ENCODE data around the gene ATP13A3. TPM values are rescaled to one million over a fixed set of nuclear protein-coding genes. Genes with fewer than 3 reads are reported as not detected.

Gene ATP13A3
- total RNA-seq, 5 donors from 2014 or later (not counting 1 experiment from before 2014, with no cell fraction given), result 48.1 to 71.7 (median 52.0) TPM

DNA sequence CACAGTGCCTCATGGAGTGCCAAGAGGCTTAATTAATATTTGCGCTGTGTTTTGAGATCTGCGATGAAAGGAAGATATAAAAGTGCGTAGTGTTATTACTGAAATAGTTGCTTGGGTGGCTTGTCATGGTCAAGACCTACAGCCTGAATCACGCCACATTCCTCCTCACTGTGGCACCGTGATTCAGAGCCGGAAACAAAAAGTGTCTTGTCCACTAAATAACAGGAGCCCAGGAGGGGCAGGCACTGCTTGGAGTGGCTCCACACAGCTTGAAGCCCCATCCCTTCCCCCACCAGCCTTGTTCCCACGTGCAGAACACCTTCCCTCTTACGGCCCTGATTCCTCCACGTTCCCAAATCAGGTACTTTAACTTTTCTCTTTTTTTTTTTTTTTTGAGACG is 116.0 kb downstream of the ATP13A3 start:
- Histone ChIP-seq H3K27ac (ENCODE audit: low read length) (no peak overlapping the region), H3K4me1 (ENCODE audit: control insufficient read depth in 1 of 2, extremely low read depth in 1 of 2, insufficient read depth in 2 of 2, low read length in 2 of 2) (no peaks in the 10 kb centered on the region), H3K9me3 (no peaks in the 10 kb centered on the region), H3K27me3 (replicated peaks in 1 of 2; ENCODE audit: control insufficient read depth in 2 of 2, extremely low read depth in 1 of 2, insufficient read depth in 2 of 2, low read length in 1 of 2) (peaks cover 2 to 66% of the 10 kb centered on the region in 2 experiments), H3K36me3 (ENCODE audit: control insufficient read depth in 2 of 2, extremely low read depth in 1 of 2, insufficient read depth in 1 of 2, low read length in 1 of 2) (no peaks in the 10 kb centered on the region), H3K4me3 (ENCODE audit: control insufficient read depth in 1 of 2, extremely low read depth in 1 of 2, low read length in 1 of 2) (no peak overlapping the region)
- DNase-seq (no peak), ATAC-seq (replicated peaks in 1 of 4) (no peak)
- ChIA-PET POLR2A (no interaction called here), CTCF (no interaction called here)
- Mint-ChIP-seq H3K4me1 (peaks cover 0 to 4% (median 2%) of the 10 kb centered on the region in 3 donors), H3K36me3 (no peaks in the 10 kb centered on the region), H3K27ac (no peak overlapping the region), H3K27me3 (peaks cover 30 to 49% of the 10 kb centered on the region in 2 donors), H3K4me3 (no peak overlapping the region), H3K9me3 (no peaks in the 10 kb centered on the region)
- WGBS (ENCODE audit: insufficient coverage), result 83% methylated on average over 3 of the region's 10 CpGs

- H3K4me3 ChIP-seq (ENCODE audit: control insufficient read depth in 1 of 2, extremely low read depth in 1 of 2, low read length in 1 of 2), result no peak within 1 kb of the TSS
- H3K27me3 ChIP-seq (replicated peaks in 1 of 2; ENCODE audit: control insufficient read depth in 2 of 2, extremely low read depth in 1 of 2, insufficient read depth in 2 of 2, low read length in 1 of 2), result peaks cover 2 to 65% of the 10 kb centered on the region in 2 experiments
- Mint-ChIP-seq H3K4me1 (peaks cover 0 to 4% (median 2%) of the 10 kb centered on the region in 3 donors), H3K27ac (no peak within 1 kb of the TSS), H3K9me3 (no peaks in the 10 kb centered on the region), H3K27me3 (peaks cover 30 to 44% of the 10 kb centered on the region in 2 donors), H3K4me3 (no peak within 1 kb of the TSS), H3K36me3 (no peaks in the 10 kb centered on the region)
- 20% methylated on average over 16 of the region's 21 CpGs for WGBS (ENCODE audit: insufficient coverage)
- POLR2A ChIA-PET, result no interaction called here
- ATAC-seq (replicated peaks in 1 of 4), result peak in 2 of 4 experiments; percentile 40 to 42
- no peaks in the 10 kb centered on the region for H3K36me3 ChIP-seq (ENCODE audit: control insufficient read depth in 2 of 2, extremely low read depth in 1 of 2, insufficient read depth in 1 of 2, low read length in 1 of 2)
- DNase-seq, result no peak
- no peaks in the 10 kb centered on the region for H3K4me1 ChIP-seq (ENCODE audit: control insufficient read depth in 1 of 2, extremely low read depth in 1 of 2, insufficient read depth in 2 of 2, low read length in 2 of 2)
- no peaks in the 10 kb centered on the region for H3K9me3 ChIP-seq
- no peak within 1 kb of the TSS for H3K27ac ChIP-seq (ENCODE audit: low read length)
- CTCF ChIA-PET, result no interaction called here
Measured at GRCh38 chr3:194369522-194370279, 117.1 kb downstream of the ATP13A3 start, which contains the start of gene LRRC15. TSS of gene LRRC15 (minus strand) at chr3:194369743. CDS start at chr3:194361043, 8,700 bp downstream.

GRCh38 chr3:194368918-194369317 is 117.9 kb downstream of the ATP13A3 start:
- CTCF ChIA-PET, result interaction anchor here in 1 of 2 donors (0.6 kb wide), 1 partner anchor 574 kb away, joined by 3 read pairs; no protein-coding TSS in a partner anchor
- H3K9me3 ChIP-seq, result no peaks in the 10 kb centered on the region
- Mint-ChIP-seq H3K27ac (no peak overlapping the region), H3K4me3 (no peak overlapping the region), H3K9me3 (no peaks in the 10 kb centered on the region), H3K36me3 (no peaks in the 10 kb centered on the region), H3K27me3 (peaks cover 30 to 41% of the 10 kb centered on the region in 2 donors), H3K4me1 (peaks cover 0 to 4% (median 2%) of the 10 kb centered on the region in 3 donors)
- WGBS (ENCODE audit: insufficient coverage), result 86% methylated on average over 5 of the region's 6 CpGs
- peaks cover 2 to 63% of the 10 kb centered on the region in 2 experiments for H3K27me3 ChIP-seq (replicated peaks in 1 of 2; ENCODE audit: control insufficient read depth in 2 of 2, extremely low read depth in 1 of 2, insufficient read depth in 2 of 2, low read length in 1 of 2)
- no peak overlapping the region for H3K27ac ChIP-seq (ENCODE audit: low read length)
- DNase-seq (no peak), ATAC-seq (replicated peaks in 1 of 4) (no peak)
- H3K4me1 ChIP-seq (ENCODE audit: control insufficient read depth in 1 of 2, extremely low read depth in 1 of 2, insufficient read depth in 2 of 2, low read length in 2 of 2), result no peaks in the 10 kb centered on the region
- POLR2A ChIA-PET, result interaction anchor here in 1 of 2 donors (0.6 kb wide), 1 partner anchor 208 kb away, joined by 3 read pairs; no protein-coding TSS in a partner anchor
- no peaks in the 10 kb centered on the region for H3K36me3 ChIP-seq (ENCODE audit: control insufficient read depth in 2 of 2, extremely low read depth in 1 of 2, insufficient read depth in 1 of 2, low read length in 1 of 2)
- no peak overlapping the region for H3K4me3 ChIP-seq (ENCODE audit: control insufficient read depth in 1 of 2, extremely low read depth in 1 of 2, low read length in 1 of 2)

DNA sequence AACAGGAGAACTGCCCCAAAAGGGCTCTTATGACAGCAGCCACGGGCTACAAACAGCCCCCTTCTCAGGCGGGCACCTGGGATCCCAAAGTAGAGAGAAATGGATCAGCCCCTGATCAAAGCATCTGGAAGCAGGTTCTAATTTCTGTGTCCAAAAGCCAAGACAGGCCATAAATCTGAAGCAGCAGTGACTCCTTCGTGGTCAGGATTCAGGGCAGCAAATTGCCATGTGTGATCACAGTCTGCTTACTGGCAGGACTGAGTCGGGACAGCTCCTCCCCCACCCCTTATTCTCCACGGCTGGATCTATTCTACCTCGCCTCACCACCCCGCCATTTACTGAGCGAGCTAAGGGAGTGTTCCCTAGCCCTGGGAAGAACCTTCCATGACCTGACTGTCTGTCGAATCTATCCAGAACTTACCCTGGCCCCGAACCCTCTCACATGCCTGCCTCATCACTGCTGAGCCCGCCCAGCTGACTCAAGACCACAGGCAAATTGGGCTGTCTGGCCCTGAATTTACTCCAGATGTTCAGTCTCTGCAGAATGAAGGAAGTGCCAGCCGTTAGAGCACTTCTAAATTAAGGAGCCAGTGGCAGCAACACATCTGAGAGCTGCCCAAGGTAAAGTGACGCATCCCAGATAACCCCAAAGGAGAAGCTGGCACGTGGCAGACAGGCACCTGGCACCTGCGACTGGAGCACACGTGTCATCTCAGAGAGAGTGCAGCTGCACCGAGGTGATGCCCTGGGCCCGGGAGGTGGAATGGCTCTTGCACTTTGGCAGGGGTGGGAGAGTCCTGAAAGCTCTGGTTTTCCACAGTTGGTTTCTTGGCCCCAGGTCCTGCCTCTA is 118.6 kb downstream of the ATP13A3 start:
- POLR2A ChIA-PET, result interaction anchor here in 1 of 2 donors (0.6 kb wide), 1 partner anchor 209 kb away, joined by 3 read pairs; no protein-coding TSS in a partner anchor
- Mint-ChIP-seq H3K36me3 (no peaks in the 10 kb centered on the region), H3K9me3 (no peaks in the 10 kb centered on the region)

DNA sequence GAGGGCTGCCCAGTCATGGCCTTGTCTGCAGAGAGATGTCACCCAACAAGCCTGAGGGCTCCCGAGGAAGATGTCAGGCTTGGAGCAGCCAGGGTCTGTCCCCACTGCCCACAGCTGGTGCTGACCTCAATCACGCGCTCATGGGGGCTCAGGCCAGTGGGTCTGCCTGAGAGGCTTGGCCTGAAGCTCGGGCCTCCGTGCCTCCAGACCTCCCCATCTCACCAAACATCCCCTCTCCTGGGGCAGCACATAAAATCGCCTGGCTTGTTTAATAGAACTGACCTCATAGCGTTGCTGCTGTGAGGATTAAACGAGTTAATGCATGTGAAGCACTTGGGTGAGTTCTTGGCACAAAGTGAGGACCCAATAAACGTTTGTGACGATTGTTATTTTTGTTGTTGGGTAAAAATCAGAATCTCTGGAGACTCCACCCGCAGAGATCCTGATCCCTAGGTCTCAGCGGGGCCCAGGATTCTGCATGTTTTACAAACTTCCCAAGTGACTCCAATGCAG is 120.8 kb downstream of the ATP13A3 start:
- DNase-seq (no peak), ATAC-seq (replicated peaks in 1 of 4) (no peak)
- H3K4me1 Mint-ChIP-seq, result peaks cover 0 to 4% (median 2%) of the 10 kb centered on the region in 3 donors
- no peak overlapping the region for H3K27ac ChIP-seq (ENCODE audit: low read length)
- ChIA-PET CTCF (no interaction called here), POLR2A (no interaction called here)
- H3K27ac Mint-ChIP-seq, result no peak overlapping the region
- no peak overlapping the region for H3K4me3 ChIP-seq (ENCODE audit: control insufficient read depth in 1 of 2, extremely low read depth in 1 of 2, low read length in 1 of 2)
- peaks cover 2 to 50% of the 10 kb centered on the region in 2 experiments for H3K27me3 ChIP-seq (replicated peaks in 1 of 2; ENCODE audit: control insufficient read depth in 2 of 2, extremely low read depth in 1 of 2, insufficient read depth in 2 of 2, low read length in 1 of 2)
- no peaks in the 10 kb centered on the region for H3K9me3 ChIP-seq
- H3K4me3 Mint-ChIP-seq, result no peak overlapping the region
- no peaks in the 10 kb centered on the region for H3K36me3 ChIP-seq (ENCODE audit: control insufficient read depth in 2 of 2, extremely low read depth in 1 of 2, insufficient read depth in 1 of 2, low read length in 1 of 2)
- 81% methylated on average over 8 of the region's 12 CpGs for WGBS (ENCODE audit: insufficient coverage)
- H3K9me3 Mint-ChIP-seq, result no peaks in the 10 kb centered on the region
- no peaks in the 10 kb centered on the region for H3K36me3 Mint-ChIP-seq
- peaks cover 30 to 35% of the 10 kb centered on the region in 2 donors for H3K27me3 Mint-ChIP-seq
- no peaks in the 10 kb centered on the region for H3K4me1 ChIP-seq (ENCODE audit: control insufficient read depth in 1 of 2, extremely low read depth in 1 of 2, insufficient read depth in 2 of 2, low read length in 2 of 2)

More for the DNA sequence above, 118.6 kb downstream of the ATP13A3 start:
- WGBS (ENCODE audit: insufficient coverage), result 47% methylated on average over 16 of the region's 18 CpGs
- Histone ChIP-seq H3K27ac (ENCODE audit: low read length) (no peak overlapping the region), H3K27me3 (replicated peaks in 1 of 2; ENCODE audit: control insufficient read depth in 2 of 2, extremely low read depth in 1 of 2, insufficient read depth in 2 of 2, low read length in 1 of 2) (peaks cover 2 to 62% of the 10 kb centered on the region in 2 experiments), H3K9me3 (no peaks in the 10 kb centered on the region), H3K4me3 (ENCODE audit: control insufficient read depth in 1 of 2, extremely low read depth in 1 of 2, low read length in 1 of 2) (no peak overlapping the region), H3K4me1 (ENCODE audit: control insufficient read depth in 1 of 2, extremely low read depth in 1 of 2, insufficient read depth in 2 of 2, low read length in 2 of 2) (no peaks in the 10 kb centered on the region), H3K36me3 (ENCODE audit: control insufficient read depth in 2 of 2, extremely low read depth in 1 of 2, insufficient read depth in 1 of 2, low read length in 1 of 2) (no peaks in the 10 kb centered on the region)
- no peak for DNase-seq
- CTCF ChIA-PET, result interaction anchor here in 1 of 2 donors (0.6 kb wide), 1 partner anchor 575 kb away, joined by 3 read pairs; no protein-coding TSS in a partner anchor
- Mint-ChIP-seq H3K27ac (no peak overlapping the region), H3K27me3 (peaks cover 30 to 40% of the 10 kb centered on the region in 2 donors), H3K4me1 (peaks cover 0 to 4% (median 2%) of the 10 kb centered on the region in 3 donors), H3K4me3 (no peak overlapping the region)
- no peak for ATAC-seq (replicated peaks in 1 of 4)

DNA sequence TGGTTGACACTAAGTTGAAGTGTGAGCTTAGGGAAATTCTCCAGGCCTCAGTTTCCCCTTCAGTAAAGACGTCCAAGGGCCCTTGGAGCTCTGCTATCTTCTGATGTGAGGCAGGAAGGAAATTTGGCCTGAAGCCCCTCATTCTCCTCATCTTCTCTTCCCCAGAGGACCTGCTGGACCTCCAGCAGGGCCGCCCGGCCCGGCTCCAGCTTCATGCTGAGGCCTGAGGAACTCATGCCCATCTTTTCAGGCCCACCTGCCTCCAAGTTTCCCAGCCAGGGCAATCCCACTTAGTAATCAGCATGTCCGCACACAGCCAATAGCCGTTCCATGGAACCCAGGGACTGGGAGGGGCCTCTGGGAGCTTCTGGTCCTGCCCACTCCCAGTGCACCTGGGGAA is 121.3 kb downstream of the ATP13A3 start:
- Histone ChIP-seq H3K4me3 (ENCODE audit: control insufficient read depth in 1 of 2, extremely low read depth in 1 of 2, low read length in 1 of 2) (no peak overlapping the region), H3K4me1 (ENCODE audit: control insufficient read depth in 1 of 2, extremely low read depth in 1 of 2, insufficient read depth in 2 of 2, low read length in 2 of 2) (no peaks in the 10 kb centered on the region), H3K27ac (ENCODE audit: low read length) (no peak overlapping the region), H3K9me3 (no peaks in the 10 kb centered on the region), H3K27me3 (replicated peaks in 1 of 2; ENCODE audit: control insufficient read depth in 2 of 2, extremely low read depth in 1 of 2, insufficient read depth in 2 of 2, low read length in 1 of 2) (peaks cover 2 to 50% of the 10 kb centered on the region in 2 experiments), H3K36me3 (ENCODE audit: control insufficient read depth in 2 of 2, extremely low read depth in 1 of 2, insufficient read depth in 1 of 2, low read length in 1 of 2) (no peaks in the 10 kb centered on the region)
- Mint-ChIP-seq H3K4me3 (no peak overlapping the region), H3K9me3 (no peaks in the 10 kb centered on the region), H3K27ac (no peak overlapping the region), H3K4me1 (peaks cover 0 to 3% (median 2%) of the 10 kb centered on the region in 3 donors), H3K36me3 (no peaks in the 10 kb centered on the region), H3K27me3 (peaks cover 27 to 31% of the 10 kb centered on the region in 2 donors)
- ChIA-PET CTCF (interaction anchor here in 1 of 2 donors (0.7 kb wide), 1 partner anchor 20 kb away, joined by 3 read pairs; no protein-coding TSS in a partner anchor), POLR2A (no interaction called here)
- DNase-seq (no peak), ATAC-seq (replicated peaks in 1 of 4) (no peak)
- 84% methylated on average over 5 of the region's 6 CpGs for WGBS (ENCODE audit: insufficient coverage)

All from T-cell (primary cell).